ENCODE results near the gene KLHL29. TPM values are rescaled to one million over a fixed set of nuclear protein-coding genes. Genes with fewer than 3 reads are reported as not detected.
"Not testable (repeated sequence)": the region's sequence is repeated elsewhere in the genome, so short reads cannot be mapped to it uniquely, and the experiment has no call there.

Gene KLHL29
- total RNA-seq, 1 donor from 2014 or later: 2.6 TPM

GRCh38 chr2:23712756-23713151 lies 327.8 kb downstream of the KLHL29 start:
- DNase-seq (ENCODE audit: low spot score): no peak

DNA sequence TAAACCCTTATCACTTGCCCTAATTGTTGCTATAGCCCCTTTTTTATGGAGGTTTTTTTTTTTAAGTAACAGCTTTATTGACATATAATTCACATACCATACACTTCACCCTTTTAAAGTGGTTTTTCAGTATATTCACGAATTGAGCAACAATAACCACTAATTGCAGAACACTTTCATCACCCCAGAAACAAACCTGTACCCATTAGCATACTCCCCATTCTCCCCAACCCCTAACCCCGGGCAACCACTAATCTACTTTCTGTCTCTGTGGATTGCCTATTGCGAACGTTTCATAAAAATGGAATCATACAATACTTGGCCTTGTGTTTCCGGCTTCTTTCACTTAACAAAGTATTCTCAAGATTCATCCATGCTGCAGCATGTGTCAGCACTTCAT lies 328.4 kb downstream of the KLHL29 start:
- no peak for DNase-seq (ENCODE audit: low spot score)

DNA sequence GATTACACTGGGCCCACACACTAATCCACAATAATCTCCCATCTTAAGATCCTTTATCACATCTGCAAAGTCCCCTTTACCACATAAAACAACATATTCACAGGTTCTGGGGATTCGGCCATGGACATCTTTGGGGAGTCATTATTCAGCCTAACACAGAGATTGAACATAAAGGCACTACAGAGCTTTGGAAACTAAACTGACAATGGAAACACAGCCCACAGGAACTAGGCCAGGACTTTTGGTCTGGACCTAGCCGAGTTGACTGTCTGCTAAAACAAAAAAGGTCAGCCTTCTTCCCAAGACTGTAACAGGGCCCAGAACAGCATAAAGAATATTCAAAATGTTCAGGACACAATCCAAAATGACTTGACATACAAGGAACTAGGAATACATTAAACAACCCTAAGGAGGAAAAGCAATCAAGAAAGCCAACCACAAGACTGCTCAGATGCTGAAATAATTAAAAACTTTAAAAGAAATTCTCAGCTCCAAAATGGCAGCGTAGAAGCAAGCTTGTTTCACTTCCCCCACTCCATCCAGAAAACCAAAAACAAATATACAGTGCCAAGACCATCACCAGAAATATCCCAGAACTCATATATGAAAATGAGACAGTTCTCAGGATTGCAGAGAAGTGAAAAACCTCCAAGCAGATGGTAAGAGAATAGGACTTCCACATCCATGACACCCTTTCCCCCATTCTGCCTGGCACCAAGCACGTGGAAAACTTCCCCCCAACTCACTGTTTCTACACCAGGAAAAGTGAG lies 334.1 kb downstream of the KLHL29 start:
- DNase-seq (ENCODE audit: low spot score): no peak

GRCh38 chr2:23719716-23720115 lies 334.7 kb downstream of the KLHL29 start:
- no peak for DNase-seq (ENCODE audit: low spot score)

DNA sequence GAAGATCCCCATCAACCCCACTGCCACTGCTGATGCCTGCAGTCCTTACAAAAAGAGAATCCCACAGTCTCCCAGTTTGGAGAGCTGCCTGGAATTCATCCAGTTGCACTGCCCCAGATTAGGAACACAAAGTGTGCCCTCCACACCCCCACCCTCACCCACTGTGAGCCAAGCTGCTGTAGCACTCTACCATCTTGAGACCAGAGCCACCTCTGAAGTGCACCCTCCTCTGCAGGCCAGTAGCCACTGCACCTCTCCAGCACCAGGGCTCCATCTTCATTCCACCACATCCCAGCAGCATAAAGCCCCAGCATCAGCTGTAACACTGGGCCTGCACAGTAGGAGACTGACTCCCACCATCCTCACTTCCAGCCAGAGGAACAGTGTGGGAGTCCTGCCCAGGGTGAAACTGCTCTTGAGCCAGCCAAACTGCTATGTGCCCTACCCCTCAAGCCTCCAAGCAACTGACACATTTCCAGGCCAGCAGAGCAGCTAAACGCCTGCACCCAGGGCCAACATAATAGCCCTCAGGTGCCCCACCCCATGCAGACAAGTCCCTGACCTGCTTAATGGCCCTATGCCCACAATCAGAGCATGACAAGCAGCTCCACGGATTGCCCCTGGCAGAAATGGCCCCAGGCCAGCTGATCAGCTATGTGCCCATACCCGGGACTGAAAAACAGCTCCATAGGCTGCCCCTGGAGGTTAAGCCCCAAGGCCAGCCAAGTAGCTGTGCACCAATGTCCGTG lies 335.9 kb downstream of the KLHL29 start:
- DNase-seq (ENCODE audit: low spot score): no peak

DNA sequence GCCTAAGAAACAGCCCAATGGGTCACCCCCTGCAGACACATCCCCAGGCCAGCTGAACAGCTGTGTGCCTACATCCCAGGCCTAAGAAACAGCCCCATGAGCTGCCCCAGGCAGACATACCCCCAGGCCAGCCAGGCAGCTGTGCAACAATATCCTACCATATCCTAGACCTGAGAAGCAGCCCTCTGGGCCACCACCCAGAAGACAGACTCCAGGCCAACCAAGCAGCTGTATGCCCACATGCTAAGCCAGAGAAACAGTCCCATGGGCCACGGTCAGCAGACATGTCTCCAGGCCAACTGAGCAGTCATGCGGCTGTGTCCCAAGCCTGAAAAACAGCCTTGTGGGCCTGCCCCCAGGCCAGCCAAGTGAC lies 336.5 kb downstream of the KLHL29 start:
- DNase-seq (ENCODE audit: low spot score): no peak

DNA sequence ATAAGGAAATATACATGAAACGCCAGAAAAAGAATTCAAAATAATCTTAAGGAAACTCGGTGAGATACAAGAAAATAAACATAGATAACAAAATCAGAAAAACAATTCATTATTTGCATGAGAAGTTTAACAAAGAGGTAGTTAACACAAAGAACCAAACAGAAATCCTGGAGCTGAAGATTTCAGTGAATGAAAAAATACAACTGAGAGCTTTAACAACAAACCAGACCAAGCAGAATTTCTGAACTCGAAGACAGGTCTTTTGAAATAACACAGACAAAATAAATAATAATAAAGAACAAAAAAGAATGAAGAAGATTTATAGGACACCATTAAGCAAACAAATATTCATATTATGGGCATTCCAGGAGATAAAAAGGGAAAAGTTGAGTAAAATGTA lies 337.3 kb downstream of the KLHL29 start:
- DNase-seq (ENCODE audit: low spot score): no peak

DNA sequence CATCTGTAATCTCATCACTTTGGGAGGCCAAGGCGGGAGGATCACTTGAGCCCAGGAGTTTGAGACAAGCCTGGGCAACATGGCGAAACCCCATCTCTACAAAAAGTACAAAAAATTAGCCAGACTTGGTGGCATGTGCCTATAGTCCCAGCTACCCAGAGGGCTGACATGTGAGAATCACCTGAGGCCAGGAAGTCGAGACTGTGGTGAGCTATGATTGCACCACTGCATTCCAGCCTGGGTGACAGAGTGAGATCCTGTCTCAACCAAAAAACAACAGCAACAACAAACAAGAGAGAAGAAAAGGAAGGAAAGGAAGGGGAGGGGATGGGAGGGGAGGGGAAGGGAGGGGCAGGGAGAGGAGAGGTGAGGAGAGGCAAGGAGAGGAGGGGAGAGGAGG lies 338.1 kb downstream of the KLHL29 start:
- DNase-seq (ENCODE audit: low spot score): not testable (repeated sequence)

GRCh38 chr2:23734416-23734815 lies 349.4 kb downstream of the KLHL29 start:
- DNase-seq (ENCODE audit: low spot score): no peak

DNA sequence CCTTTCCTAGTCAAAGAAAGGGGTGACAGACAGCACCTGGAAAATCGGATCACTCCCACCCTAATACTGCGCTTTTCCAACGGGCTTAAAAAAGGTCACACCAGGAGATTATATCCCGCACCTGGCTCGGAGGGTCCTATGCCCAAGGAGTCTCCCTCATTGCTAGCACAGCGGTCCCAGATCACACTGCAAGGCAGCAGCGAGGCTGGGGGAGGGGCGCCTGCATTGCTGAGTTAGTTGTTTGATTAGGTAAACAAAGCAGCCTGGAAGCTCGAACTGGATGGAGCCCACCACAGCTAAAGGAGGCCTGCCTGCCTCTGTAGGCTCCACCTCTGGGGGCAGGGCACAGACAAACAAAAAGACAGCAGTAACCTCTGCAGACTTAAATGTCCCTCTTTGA lies 351.8 kb downstream of the KLHL29 start:
- not testable (repeated sequence) for DNase-seq (ENCODE audit: low spot score)

DNA sequence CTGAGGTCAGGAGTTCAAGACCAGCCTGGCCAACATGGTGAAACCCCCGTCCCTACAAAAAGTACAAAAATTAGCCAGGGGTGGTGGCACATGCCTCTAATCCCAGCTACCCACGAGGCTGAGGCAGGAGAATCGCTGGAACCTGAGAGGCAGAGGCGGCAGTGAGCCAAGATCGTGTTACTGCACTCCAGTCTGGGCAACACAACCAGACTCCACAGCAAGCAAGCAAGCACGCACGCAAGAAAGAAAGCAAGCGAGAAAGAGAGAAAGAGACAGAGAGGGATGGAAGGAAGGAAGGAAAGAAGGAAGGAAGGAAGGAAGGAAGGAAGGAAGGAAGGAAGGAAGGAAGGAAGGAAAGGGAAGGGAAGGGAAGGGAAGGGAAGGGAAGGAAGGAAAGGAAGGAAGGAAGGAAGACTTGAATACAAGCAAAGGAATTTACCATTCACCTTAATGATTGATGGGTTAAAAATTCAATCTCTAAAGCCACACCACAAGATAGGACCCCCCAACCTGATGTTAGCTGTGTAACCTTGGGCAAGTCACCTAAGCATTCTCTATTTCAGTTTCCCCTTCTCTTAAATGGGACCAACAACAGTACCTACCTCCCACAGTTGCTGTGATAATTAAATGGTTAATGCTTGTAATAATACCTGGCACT lies 360.2 kb downstream of the KLHL29 start:
- DNase-seq (ENCODE audit: low spot score): no peak

DNA sequence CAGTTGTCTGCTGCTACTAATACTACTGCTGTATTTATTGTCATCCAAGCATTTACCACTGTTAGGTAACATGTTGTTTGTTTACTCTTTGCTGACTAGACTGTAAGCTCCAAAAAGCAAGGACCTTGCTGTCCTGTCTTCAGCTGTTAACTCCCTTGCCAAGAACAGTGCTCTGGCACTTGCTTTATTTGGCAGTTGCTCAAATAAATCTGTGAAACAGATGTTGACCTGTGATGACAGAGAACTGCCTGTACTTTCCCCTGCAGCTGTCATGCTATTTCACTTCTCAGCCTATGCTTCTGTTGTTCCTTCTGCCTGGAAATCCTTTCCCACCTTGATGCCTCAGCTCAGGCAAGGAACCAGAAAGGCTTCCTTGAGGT lies 360.7 kb downstream of the KLHL29 start:
- DNase-seq (ENCODE audit: low spot score): no peak

- DNase-seq (ENCODE audit: low spot score): no peak
Observed at GRCh38 chr2:23746141-23746863, 361.3 kb downstream of the KLHL29 start.

DNA sequence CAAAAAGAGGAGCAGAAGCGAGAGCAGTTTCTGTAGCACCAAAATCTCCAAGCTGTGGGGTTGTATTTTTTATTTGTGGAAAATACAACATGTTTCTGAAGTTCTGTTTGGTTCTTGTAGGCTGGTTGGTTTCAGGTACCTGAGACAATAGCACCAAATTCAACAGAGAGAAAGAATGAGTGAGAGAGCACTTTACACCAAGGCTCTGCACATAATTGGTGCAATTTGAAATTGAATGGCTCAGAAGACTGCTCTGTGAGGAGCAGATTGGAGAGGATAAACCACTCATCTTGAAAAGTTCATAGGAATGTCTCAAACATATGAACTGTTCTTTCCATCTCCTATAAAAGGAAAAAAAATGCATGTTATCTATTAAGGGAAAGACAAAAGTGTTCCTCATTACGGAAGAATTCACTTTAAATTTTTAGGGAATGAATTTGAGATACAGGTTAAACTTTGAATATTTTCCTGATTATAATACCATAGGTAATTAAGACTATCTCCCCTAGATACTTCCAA lies 366.8 kb downstream of the KLHL29 start:
- no peak for DNase-seq (ENCODE audit: low spot score)

DNA sequence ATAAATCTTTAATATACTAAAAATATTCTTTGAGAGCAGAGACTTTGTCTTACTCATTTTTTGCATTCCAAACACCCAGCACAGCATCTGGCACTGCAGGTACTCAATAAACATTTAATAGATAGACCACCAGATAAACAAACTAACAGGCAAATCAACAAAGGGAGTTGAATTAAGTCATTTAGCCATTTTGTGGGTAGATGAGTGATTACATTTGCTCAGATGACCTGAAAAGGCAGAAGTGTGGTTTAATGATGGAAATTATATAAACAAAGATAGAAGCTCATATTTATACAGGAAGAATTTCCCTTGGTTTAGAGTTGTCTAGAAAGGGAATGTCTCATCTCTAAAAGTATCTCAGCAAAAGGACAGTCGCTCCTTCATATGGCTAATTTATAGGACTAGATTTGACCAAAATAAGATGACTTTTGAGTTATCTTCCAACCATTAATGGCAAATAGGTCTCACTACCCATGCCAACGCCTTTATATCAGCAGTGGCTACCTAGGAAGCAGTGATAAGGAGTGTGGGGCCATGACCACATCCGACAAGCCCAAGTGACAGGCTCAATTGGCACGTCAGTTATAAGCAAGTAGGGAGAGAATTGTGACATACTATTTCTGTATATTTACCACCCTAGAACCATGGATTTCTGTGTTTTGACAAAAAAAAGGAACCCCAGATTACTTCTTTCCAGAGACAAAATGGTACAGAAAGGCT lies 368.5 kb downstream of the KLHL29 start:
- no peak for DNase-seq (ENCODE audit: low spot score)

DNA sequence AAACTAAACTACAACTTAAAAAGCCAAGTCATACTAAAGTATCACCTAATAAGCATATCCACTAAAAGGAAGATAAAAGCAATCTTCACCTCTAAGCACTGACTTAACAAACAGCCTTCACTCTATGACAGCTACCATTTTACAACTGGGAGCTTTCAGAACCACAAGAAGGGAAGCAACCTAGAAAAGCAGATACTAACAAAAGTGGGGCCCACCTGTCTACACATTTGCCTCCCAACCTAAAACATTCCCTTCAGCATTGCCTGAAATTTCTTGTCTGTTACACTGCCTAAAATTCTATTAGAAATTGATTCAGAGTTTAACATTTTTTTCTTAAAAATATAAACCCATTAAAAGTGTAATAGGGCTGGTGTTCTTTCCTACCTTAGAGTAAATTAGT lies 370.0 kb downstream of the KLHL29 start:
- no peak for DNase-seq (ENCODE audit: low spot score)

DNA sequence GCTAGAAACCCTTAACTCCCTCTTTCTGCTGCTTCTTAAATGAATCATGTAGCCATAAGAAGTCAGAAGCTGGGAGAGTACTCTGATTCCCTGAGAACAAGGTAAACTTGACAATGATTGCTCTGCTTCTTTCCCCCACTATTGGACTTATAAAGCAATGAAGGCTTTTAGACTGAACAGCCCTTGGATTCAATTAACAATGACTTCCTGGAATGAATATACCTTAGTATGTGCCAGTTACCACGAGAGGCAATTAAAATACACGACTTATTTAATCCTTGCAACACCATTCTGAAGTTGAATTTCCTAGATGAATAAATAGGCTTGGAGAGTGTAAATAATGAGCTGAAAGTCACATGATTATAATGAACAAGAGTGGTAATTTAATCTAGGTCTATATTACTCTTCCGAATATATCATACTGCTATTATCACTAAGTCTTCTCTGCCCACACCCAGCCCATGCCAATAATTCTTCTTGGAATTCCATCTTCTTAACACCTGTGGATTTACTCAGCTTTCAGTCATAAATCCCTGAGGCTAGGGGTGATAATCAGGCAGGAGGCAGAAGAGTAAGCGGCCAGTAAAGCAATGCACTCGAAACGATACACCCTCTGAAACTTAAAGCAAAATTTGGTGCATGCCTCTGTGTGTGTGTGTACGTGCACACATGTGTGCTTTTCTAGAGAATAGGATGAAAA lies 371.8 kb downstream of the KLHL29 start:
- no peak for DNase-seq (ENCODE audit: low spot score)

- DNase-seq (ENCODE audit: low spot score): no peak
Observed at GRCh38 chr2:23757686-23758433, 372.9 kb downstream of the KLHL29 start.
